NCI-H1092 treated with DMSO at 0.1 percent for 48 hours (cell line): ENCODE data around the gene LONP2.
A peak's percentile ranks its signal among the peaks of the same experiment; 100 is the strongest.
"Not testable (repeated sequence)": the region's sequence is repeated elsewhere in the genome, so short reads cannot be mapped to it uniquely, and the experiment has no call there.

ENCODE experiments used
- DNase-seq: peaks from one replicate; lab custom pipeline; 2025; lab: John Stamatoyannopoulos, UW

The LONP2 gene

DNA sequence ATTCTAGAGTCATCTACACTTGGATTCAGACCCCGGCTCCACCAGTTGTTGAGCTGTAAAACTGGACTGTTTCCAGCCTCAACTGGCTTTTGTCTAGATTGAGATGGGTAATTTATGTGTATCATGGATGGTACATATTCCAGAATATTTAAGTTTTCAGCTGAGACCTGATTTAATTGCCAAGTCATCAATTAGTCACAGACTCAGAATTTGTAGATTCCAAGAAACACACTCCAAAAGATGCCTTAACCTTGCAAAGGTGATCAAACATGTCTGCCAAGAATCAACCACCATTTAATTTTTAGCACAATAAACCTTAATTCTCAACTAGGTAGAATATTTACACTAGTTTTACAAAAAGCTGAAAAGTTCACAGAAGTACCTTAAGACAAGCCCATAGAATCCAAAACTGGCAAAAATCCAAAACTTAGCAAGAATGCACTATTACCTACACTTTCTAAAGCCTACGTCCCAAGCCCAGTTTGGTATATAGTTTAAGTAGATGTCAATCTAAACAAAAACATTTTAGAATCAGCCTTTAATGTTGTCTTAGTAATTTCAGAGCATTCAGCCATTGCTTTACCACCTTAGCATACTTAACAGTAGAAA, 123.4 kb downstream of the LONP2 start:
- DNase-seq = no peak

DNA sequence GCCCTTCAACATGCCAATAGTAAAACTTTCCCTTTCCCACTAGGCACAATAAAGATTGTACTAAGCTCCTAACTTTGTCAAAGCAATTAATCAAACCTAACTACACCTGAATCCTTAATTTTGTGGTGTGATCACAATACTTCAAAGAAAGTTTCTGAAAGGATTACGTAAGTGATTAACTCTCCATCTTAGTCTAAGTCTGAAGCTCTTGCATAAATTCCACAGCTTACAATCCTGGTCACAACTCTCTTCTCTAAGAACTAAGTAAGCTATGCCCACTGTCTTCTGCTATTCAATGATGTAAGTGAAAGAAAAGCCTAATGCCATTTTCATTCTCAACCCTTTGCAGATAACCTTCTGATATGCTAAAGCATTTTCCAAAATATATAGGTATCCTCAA, 125.7 kb downstream of the LONP2 start:
- no peak for DNase-seq

DNA sequence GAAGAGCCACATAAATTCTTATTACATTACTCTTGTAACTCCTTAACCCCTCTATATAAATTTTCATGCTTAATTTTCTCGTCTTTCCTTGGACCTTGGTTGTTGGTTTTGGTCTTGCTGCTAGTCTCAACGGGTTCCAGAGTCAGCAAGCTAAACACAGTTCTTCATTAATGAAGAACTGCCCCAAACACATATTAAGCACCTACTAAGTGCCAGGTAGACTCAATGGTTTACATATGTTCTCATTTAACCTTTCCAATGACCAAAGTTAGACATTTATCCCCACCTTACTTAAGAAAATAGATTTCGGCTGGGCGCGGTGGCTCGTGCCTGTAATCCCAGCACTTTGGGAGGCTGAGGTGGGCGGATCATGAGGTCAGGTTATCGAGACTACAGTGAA, 126.1 kb downstream of the LONP2 start:
- DNase-seq = no peak

DNA sequence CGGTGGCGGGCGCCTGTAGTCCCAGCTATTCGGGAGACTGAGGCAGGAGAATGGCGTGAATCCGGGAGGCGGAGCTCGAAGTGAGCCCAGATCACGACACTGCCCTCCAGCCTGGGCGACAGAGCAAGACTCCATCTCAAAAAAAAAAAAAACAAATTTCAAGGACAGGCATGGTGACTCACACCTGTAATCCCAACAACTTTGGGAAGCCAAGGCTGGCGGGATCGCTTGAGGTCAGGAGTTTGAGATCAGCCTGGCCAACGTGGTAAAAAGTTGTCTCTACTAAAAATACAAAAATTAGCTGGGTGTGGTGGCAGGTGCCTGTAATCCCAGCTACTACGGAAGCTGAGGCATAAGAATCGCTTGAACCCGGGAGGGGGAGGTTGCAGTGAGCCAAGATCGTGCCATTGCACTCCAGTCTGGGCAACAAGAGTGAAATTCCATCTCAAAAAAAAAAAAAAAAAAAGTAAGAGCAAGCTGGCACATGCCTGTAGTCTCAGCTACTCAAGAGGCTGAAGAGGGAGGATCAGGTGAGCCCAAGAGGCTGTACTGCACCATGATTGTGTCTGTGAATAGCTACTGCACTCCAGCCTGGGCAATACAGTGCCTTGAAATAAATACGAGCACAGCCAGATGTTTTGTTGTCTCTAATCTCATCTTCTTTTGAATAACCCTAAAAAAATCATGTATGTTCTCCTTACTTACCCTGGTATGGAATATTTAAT, 126.7 kb downstream of the LONP2 start:
- not testable (repeated sequence) for DNase-seq

DNA sequence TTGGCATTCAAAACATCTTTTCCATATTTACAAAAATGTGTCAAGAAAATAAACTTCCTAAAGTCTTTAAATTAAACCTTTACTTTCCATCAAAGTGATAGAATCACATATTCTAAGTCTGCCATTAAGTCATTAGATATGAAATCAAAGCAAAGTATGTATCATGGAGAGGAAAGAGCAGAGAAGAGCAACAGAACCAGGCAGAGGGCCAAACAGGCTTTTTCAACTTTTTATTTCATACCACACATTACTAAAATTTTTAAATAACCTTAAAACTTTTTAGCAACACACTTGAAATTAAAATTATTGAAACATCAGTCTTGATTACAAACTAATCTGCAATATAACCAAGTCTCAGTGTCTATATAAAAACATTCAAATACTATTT, 127.3 kb downstream of the LONP2 start:
- DNase-seq = no peak

DNA sequence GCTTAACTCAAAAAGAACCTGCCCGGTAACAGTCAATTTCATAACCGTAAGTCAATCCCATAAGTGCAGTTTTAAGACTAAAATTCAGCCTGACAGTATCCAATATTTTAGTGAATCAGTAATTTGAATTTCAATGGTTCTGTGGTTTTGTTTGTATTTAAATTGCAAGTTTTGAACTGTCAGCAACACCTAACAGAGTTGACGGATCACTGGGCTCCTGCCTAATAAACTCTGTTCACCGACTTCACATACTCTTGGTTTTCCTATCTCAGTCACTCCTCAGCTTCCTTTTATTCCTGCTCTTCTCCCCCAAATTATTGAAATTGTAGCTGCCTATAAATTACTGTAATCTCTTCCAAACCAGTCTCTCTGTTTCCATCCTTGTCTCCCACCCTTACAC, 128.6 kb downstream of the LONP2 start:
- DNase-seq = no peak

DNA sequence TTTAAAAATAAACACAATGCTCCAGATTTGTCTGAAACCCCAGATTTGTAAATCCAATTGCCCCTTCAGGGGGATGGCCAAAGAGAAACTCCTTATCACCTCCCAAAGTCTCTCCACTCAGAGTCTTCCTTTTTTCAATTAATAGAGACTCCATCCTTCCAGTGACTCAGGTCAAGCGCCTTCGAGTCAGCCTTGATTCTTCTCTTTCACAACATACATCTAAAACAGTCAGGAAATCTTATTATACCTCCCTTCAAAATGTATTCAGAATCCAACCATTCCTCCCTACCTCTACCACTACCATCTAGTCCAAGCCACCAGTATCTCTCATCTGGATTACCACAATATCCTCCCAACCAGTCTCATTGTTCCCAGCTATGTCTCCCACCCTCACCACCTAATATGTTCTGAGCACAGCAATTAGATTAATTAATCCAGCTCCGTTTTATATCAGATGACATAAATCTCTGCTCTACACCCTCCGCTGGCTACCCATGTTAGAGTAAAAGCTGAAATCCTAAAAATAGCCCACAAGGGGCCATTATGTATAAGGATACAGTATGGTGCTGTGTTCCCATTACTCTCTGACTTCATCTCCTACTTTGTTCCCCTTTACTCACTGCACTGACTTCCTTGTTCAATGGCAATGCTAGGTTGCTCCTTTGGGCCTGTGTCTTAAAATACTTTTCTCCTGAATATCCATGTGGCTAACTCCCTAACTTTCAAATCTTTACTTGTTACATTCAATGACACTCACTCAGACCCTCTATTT, 129.3 kb downstream of the LONP2 start:
- no peak for DNase-seq

DNA sequence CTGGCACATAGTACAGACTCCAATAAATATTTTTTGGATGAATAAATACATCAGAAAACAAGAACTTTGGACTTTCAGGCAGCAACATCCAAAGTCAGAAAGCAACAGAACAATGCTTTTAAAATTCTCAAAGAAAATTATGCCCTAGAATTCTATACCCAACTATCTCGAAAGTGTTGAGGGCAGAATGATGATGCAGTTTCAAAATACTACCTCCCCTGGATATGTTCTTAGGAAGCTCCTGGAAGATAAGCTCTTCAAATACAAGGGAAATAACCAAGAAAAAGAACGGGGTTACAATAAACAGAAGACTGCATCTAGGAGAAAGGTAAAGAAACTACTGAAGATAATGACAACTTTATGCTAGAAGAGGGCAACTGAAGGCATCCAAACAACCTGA, 130.2 kb downstream of the LONP2 start:
- no peak for DNase-seq

DNA sequence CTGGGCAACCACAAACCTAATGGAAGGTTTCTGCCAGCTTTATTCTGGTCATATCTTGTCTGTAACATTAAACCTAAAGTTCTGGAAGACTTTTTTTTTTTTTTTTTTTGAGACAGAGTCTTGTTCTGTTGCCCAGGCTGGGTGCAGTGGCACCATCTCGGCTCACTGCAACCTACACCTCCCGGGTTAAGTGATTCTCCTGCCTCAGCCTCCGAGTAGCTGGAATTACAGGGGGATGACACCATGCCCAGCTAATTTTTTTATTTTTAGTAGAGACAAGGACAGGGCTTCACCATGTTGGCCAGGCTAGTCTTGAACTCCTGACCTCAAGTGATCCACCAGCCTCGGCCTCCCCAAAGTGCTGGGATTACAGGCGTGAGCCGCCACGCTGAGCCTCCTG, 133.2 kb downstream of the LONP2 start:
- DNase-seq = not testable (repeated sequence)

DNA sequence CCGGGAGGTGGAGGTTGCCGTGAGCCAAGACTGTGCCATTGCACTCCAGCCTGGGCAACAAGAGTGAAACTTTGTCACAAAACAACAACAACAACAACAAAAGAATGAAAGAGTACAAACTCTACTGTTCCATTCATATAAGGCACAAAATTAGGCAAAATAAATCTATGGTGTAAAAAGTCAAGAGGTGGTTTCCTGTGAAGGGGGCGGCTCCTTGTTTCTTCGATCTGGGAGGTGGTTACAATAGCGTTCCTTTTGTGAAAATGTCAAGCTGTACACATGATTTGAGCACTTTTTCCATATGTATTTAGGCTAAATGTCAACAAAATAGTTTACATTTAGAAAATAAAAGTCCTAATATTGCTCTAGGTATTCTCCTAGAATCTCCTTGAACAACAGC, 134.2 kb downstream of the LONP2 start:
- no peak for DNase-seq

DNA sequence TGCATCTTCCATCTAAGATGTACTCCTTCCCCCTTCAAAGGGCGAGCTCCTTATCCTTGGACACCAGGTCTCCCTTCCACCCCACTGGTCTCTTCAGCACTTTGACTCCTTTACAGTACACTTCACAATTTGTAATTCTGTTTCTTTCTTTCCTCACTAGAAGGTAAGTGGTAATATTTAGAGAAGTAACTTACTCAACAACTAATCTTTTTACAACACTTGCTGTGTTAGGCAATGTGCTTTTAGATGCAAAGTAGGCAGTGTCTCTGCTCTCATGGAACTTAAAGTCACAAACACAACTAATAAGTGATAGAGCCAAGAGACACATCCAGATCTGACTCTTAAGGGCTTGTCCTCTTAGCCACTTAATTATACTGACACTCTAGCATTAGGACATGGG, 134.7 kb downstream of the LONP2 start:
- no peak for DNase-seq

DNA sequence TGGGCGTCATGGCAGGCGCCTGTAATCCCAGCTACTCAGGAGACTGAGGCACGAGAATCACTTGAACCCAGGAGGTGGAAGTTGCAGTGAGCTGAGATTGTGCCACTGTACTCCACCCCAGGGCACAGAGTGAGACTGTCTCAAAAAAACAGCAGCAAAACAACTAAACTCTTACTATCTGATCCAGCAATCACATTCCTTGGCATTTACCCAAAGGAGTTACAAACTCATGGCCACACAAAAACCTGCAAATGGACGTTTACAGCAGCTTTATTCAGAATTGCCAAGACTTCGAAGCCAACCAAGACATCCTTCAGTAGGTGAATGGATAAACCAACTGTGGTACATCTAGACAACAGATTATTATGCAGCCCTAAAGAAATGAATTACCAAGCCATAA, 137.1 kb downstream of the LONP2 start:
- no peak for DNase-seq

DNA sequence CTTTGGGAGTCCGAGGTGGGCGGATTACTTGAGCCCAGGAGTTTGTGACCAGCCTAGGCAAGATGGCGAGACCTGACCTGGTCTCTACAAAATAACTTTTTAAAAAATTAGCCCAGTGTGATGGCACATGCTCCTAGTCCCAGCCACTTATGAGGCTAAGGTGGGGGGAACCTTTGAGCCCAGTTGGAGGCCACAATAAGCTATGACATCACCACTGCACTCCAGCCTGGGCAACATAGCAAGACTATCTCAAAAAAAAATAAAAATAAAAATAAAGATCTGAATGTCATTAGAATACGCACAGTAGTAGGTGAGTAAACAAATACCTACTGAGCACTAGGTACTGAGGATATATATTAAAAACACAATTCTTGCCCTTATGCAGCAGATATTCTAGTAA, 138.0 kb downstream of the LONP2 start:
- DNase-seq = no peak

DNA sequence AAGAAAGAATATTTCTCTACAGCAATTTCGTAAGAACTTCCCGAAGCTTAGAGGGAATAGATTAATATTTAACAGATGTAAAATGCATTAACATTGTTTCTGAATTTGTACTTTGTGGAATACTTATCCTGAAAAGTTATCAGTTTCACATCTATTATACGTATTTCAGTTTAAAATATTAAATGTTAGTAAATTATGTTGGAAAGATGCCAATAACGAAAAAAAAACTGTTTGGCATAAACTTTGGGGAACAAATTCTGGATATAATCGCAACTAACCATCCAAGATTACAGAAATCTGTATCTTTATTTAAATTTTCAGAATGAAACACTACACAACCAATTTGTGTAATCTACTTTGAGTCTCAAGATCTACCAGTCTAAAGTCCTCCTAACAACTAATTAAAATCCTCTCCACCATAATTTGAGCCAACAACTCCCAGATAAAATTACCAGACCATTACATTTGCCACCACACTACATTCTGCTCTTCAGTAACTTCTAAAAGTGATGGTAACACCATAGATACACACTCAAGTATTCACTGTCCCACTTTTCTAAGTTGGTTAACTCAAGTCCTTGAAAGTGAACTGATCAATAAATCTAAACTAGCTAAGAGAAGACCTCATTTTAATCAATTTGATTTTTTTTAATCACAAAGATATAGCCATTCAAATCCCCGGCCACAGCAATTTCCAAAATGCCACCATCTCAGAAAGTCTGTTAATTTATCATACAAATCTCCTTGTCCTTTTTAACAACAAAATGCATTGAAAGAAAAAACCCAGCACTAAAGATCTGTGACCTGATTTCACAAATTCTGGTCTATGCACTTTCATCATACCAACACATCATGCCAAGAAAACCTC, 139.1 kb downstream of the LONP2 start:
- no peak for DNase-seq

DNA sequence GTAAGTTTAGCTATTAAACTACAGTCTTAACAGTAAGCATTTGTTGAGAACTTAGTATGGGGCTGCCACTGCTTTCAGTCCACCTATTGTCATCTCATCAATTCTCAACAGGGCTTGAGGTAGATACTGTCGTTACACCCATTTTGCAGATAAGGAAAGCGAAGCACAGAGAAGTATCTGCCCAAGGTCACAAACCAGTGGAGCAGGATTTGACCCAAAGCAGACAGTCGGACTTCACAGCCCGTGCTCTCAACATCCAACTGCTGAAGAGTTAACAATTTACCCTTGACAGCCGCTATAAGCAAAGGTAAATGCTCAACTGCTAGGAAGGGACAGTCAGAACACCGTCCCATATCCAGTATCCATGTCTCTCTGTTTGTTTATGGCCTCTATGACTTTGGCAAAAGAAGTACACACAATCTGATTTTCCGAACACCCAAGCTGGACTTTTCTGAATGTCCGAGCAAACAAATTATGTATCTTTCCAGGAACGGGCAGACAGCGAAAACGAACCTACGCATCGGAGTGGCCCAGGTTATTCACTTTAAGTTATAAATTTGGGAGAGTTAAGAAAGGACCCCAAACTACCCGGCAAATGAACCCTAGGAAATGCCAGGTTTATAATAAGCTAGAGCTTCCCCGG, 139.9 kb downstream of the LONP2 start:
- DNase-seq = peak; percentile 34

DNA sequence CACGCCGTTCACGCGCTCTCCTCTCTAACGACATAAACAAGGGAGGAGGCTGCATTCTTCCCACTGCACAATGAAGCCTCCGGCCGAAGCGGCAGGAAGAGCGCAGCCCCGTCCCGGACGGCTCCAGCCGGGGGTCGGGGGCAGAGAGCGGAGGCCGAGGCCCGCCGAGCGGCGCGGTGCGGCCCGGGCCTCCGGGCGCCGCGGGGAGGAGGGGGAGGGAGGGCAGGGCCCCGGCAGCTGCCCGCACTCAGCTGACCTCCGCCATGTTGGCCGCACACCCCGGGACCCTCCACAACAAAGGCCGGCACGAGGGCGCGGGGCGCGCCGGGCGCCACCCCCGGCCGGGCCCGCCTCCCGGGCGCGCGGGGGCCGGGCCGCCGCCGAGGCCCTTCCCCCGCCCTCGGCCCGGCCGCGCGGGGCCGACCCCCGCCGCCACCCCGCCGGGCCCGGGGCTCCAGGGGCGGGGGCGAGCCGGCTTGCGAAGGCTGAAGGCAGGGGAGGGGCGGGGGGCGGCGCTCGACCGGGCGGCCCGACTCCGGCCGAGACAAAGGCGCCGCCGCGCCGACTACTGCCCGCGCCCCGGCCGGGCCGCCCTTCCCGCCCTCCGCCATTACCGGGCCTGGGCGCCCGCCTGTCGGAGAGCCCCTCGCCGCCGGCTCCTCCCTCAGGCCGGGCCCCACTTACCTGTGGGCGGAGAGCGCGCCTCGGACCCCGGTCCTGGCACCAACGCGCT, 140.6 kb downstream of the LONP2 start:
- peak; percentile 70 for DNase-seq

DNA sequence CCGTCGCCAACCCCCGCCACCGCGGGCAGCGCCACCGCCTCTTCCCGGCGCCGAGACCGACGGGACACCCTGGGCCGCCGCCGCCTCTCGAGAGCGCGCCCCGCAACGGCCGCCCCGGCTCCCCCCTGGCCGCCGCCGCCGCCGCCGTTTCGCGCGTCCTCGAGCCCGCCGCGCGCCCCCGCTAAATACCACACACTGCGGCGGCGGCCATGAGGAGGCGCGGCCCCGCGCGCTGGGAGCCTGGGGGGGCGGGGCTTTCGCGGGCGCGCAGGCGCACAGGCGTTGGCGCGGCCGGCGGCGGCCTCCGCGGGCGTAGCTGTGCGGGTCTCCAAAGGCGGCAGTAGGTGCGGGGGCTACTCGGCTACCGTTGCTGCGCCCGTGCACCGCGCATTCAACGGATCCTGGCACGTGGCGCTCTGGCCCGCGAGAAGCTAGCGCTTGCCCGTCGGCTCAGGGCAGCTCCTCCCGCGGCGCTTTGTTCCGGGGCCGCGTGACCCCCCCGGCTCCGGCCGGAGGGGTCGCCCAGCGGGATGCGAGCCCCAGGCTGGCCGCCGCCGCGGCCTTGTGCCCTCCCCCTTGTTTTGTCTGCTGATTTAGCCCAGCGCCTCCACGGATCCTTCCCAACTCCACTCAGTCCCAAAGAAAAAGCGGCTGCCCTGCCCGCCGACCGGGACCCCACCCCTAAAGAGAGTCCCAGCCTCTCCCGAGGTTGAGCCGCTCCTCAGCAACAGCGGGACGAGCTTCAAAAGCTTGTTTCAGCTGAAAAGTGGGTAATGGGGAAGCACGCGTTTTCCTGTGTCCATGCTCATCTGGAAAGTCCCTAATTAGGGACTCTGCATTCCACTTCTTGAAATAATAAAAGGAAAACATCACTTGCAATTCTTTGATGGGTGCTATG, 141.4 kb downstream of the LONP2 start, which contains the start of gene SIAH1:
Gene SIAH1 (minus strand): TSS at position 161 of the 898 bp plus-strand sequence. CDS start 22,985 bp downstream, outside the sequence.
- DNase-seq = peak; percentile 73

DNA sequence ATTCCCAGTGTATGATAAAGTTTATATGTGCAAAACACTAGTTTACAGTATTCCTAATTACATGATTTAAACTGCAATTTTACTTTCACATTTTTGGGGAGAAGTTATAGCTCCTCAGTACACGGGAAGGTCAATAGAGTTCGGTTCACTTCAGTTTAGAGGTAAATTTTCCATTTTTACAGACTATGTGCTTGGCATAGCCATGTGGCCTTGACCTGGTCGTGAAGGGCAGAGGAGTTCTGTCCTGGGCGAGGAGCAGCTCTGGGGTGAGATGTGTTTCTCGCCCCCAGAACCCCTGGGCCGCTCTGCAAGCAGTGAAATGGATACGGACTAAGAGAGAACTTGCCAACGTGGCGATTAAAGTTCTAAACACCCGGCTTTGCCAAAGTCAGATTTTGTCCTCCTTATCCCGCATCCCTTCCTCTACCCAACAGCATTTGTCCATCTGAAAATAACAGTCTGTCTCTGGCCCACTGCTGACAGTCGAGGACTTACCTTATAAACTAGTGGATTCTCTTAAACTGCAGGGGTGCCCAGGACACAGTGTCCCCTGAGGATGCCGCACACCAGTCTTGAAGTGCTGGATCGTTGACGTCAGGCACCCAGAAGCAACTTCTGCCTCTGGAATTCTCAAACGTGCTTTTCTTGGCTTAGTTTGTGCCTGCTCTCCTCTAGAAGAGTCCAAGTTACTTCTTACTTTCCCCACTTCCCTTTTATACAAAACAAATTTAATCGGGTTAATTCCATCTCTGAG, 142.6 kb downstream of the LONP2 start:
- no peak for DNase-seq

DNA sequence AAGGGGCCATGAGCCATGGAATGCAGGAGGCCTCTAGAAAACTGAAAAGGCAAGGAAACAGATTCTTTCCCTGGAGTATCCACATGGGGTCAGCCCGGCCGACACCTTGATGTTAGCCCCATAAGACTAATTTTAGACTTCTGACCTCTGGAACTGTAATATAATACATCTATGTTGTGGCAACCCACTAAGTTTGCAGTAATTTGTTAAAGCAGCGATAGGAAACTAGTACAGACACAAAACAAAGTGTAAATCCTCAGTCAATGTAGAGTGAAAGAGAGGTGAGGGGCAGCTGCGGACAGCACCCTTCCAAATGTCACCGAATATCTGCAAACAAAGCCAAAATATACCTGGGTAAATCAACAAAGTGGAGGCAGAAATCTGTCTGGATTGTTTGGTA, 148.3 kb downstream of the LONP2 start:
- no peak for DNase-seq
